Pons (tissue), 1 donor: ENCODE measurements around the gene PCSK4.

Source experiments
- DNase-seq: peaks from one replicate; pipeline ENCODE4 v3.0.0-alpha.2; 2016; ENCODE audit warnings: low spot score

The PCSK4 gene

DNA sequence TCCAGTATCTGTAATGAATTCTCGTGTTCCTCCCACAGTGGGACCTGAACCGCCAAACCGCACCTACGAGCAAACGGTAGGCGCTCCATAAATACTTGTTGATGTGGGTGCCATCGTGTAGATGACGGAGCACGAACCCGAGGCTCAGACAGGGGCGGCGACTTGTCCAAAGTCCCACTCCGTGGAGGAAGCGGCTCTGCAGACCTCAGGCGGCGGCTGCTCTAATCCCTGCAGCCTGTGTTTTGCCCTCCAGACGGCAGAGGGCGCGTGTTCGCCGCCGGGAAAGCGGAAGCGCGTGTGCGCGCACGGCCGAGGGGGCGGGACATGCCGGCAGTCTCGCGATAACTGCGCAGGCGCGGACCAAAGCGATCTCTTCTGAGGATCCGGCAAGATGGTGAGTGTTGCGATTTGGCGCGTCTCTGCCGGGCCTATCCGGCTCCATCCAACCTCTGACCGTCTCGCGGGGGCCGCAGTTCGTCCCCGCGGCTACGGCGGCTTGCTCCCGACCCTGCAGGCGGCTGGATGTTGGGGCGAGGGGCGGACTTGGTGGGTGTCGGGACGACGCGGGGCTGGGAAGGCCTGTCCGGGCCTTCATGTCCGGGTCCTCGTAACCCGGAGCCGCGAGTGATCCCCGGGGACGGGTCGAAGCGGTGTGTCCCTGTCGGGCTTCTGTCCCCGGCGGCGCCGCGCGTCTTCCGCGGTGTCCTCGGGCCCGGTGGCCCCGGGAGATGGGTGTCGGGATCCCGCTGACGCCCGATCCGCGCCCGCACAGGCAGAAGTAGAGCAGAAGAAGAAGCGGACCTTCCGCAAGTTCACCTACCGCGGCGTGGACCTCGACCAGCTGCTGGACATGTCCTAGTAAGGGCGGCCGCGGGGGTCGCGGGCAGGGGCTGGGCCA lies 51.9 kb downstream of the PCSK4 start, which contains the start of gene RPS15:
Gene RPS15, plus strand, starts transcription at position 362 of the 898 bp plus-strand sequence. Its CDS starts 30 bp downstream, at position 392.
- DNase-seq, result peak; percentile 88

DNA sequence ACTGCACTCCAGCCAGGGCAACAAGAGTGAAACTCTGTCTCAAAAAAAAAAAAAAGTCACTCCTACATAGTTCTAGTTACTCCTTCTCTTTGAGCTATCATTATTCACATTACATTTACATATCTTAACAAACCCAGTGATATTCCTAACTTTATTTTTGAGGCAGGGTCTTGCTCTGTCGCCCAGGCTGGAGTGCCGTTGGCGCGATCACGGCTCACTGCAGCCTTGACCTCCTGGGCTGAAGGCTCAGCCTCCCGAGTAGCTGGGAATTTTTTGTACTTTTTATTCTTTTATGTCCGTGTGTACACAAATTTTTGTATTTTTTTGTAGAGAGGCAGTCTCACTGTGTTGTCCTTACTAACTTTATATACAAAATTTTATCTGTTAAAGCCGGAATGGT lies 52.5 kb downstream of the PCSK4 start:
- DNase-seq, result no peak

GRCh38 chr19:1435378-1435989 lies 54.7 kb downstream of the PCSK4 start:
- DNase-seq, result no peak

DNA sequence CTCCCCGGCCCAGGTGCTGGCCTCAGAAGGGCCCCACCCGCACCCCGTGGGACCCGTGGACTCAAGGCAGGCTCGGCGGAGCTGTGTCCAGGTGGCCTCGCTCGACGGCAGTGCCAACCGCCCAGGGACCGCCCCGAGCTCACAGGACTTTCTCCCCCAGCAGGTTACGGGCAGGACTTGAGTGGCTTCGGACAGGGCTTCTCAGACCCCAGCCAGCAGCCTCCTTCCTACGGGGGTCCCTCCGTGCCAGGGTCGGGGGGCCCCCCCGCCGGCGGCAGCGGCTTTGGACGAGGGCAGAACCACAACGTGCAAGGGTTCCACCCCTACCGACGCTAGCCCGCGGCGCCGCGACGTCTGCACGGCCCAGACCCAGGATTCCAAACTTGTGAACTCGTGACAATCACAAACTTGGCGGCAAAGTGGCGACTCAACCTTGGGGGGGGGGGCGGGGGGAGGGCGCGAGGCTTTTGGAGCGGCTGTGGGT lies 55.5 kb downstream of the PCSK4 start:
- DNase-seq, result no peak

DNA sequence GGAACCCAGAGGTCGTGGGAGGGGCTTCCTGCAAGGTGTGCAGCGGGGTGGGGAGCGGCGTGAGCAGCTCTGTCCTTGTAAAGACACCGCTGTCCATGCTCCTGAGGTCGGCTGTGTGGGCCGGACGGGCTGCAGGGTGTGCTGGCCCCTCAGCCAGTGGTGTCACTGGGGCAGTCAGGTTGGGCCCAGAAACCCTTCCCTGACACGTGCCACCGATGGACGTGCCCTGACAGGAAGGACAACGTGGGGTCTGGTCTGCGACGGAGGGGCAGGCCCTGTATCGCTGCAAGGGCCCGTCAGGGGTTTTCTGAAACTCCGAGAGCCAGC lies 56.1 kb downstream of the PCSK4 start:
- DNase-seq, result no peak

GRCh38 chr19:1433119-1434039 lies 56.8 kb downstream of the PCSK4 start:
- DNase-seq, result no peak

DNA sequence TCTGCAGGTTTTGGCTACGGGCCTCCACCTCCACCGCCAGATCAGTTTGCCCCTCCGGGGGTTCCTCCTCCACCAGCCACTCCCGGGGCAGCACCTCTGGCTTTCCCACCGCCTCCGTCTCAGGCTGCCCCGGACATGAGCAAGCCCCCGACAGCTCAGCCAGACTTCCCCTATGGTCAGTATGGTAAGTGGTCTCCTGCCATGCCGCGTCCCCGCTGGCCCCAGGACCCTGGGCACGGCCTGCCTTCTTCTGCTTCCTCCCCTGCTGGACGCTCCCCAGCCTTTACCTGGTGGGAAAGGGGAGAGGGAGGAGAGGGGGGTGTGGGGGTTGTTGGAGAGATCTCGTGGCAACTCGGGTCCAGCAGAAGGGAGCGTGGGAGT lies 57.7 kb downstream of the PCSK4 start:
- no peak for DNase-seq

DNA sequence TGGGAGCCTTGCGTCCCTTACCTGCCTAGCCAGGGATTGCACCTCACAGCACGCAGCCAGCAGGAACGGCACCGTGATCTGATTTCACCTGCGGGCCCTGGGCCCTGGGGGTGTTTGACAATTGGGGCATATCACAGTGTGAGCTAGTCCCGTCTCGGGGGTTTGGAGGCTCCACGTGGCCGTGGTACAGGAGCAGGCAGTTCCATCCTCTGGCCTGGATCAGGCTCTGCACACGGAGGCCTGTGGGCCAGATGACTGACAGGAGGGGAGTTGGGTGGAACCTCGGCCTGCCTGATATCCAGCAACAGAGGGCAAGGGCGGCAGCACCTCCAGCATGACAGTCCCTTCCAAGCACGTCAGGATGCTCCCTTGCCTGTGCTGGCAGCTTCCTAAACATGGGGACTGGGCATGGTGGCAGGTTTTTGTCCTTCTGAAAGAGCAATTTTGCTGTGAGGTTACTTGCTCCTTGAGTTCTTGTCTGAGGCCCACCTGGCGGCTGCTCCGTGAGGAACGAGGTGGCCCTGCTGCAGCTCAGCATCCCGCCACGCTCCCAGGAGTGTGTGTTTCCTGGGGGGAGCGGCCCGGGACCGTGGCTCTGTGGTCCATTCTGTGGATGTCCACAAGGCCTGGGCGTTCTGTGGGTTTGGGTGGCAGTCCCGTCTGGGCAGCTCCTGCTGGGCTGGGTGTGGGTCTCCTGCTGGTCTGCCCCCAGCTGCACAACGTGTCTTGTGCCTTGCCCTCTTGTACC lies 58.2 kb downstream of the PCSK4 start:
- DNase-seq, result no peak
